ENCODE measurements around the gene MCF2L.

Gene MCF2L

GRCh38 chr13:113135281-113135760 lies 166.3 kb downstream of the MCF2L start:
- Mint-ChIP-seq H3K9me3 (no peaks in the 10 kb centered on the region), H3K27ac (no peak overlapping the region), H3K4me1 (ENCODE audit: low read depth) (no peaks in the 10 kb centered on the region), H3K27me3 (peaks cover 29% of the 10 kb centered on the region), H3K36me3 (ENCODE audit: low read depth) (no peaks in the 10 kb centered on the region), H3K4me3 (no peak overlapping the region)

GRCh38 chr13:113137691-113138298 lies 168.8 kb downstream of the MCF2L start:
- Mint-ChIP-seq H3K4me1 (ENCODE audit: low read depth) (no peaks in the 10 kb centered on the region), H3K36me3 (ENCODE audit: low read depth) (no peaks in the 10 kb centered on the region), H3K27ac (no peak overlapping the region), H3K4me3 (no peak overlapping the region), H3K9me3 (no peaks in the 10 kb centered on the region), H3K27me3 (peaks cover 15% of the 10 kb centered on the region)

DNA sequence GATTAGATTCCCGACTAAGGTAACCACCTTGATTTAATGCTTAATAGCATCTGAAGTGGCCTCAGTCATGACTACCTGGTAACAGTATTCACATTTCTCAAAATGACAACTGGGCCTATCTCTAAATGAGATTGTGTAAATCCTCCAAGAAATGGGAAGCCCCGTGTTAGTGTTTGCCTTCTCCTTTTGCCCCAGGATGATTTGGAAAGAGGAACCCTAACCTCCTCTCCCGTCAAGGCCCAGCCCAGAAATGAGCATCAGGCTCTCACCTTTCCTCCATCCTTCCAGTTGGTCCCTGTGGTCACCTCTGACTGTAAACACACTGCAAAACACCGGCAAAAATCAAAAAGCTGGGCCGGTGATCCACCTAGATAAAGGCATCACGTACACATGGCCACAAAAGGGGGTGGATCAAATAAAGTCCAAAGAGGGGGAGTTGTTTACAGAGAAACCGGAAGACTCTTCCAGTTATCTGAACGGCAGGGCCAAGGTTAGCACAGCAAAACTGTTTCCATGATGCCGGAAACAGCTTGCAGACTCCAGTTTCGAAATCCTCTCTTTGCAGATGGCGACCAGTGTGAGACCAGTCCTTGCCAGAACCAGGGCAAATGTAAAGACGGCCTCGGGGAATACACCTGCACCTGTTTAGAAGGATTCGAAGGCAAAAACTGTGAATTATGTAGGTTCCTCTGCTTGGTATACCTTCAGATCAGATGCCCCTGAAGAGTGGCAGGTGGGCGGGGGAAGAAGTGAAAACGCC lies 170.0 kb downstream of the MCF2L start:
- H3K4me1 Mint-ChIP-seq (ENCODE audit: low read depth), result no peaks in the 10 kb centered on the region
- peaks cover 11% of the 10 kb centered on the region for H3K27me3 Mint-ChIP-seq
- no peaks in the 10 kb centered on the region for H3K9me3 Mint-ChIP-seq
- no peak overlapping the region for H3K4me3 Mint-ChIP-seq
- H3K27ac Mint-ChIP-seq, result no peak overlapping the region
- H3K36me3 Mint-ChIP-seq (ENCODE audit: low read depth), result no peaks in the 10 kb centered on the region

- no peaks in the 10 kb centered on the region for H3K36me3 Mint-ChIP-seq (ENCODE audit: low read depth)
- H3K27me3 Mint-ChIP-seq, result peaks cover 11% of the 10 kb centered on the region
- H3K27ac Mint-ChIP-seq, result no peak overlapping the region
- H3K4me1 Mint-ChIP-seq (ENCODE audit: low read depth), result no peaks in the 10 kb centered on the region
- H3K9me3 Mint-ChIP-seq, result no peaks in the 10 kb centered on the region
- no peak overlapping the region for H3K4me3 Mint-ChIP-seq
Observed at GRCh38 chr13:113139577-113139976, 170.6 kb downstream of the MCF2L start.

DNA sequence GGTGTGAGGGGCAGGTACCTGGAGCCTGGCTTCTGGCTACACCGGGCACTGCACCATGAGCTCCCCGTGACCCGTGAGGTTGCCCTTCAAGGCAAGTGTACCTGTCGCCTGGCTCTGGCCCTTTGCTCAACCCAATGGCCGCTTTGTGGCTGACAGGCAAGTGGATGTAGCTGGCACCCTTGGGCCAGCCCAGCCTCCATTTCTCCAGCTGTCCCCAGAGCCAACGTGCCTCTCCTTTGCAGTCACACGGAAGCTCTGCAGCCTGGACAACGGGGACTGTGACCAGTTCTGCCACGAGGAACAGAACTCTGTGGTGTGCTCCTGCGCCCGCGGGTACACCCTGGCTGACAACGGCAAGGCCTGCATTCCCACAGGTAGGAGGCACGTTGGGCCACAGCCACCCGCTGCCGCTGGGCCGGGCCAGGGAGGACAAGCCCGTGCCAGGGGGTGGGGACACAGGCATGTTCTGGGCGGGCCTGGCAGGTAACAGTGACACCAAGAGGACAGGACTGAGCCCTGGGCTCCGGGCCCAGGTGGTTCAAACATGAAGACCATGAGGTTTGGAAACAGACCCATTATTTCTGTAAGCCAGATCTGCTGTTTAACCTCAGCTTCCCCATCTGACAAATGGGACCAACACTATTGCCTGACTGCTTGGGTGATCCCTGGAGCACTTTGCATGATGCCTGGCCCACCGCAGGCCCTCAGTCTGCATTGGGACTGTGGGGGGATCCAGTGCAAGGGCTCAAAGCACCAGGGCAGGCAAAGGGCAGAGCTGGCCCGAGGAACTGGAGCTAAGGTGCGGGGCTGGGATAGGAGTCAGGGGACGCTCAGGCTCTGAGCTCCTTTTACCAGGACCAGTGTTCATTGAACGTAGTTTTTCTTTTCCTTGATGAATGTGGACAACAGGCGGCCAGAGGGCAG lies 171.9 kb downstream of the MCF2L start:
- Mint-ChIP-seq H3K9me3 (no peaks in the 10 kb centered on the region), H3K4me3 (no peak overlapping the region), H3K27ac (no peak overlapping the region), H3K4me1 (ENCODE audit: low read depth) (peaks cover 6% of the 10 kb centered on the region), H3K36me3 (ENCODE audit: low read depth) (no peaks in the 10 kb centered on the region), H3K27me3 (peaks cover 9% of the 10 kb centered on the region)

- Mint-ChIP-seq H3K9me3 (no peaks in the 10 kb centered on the region), H3K4me1 (ENCODE audit: low read depth) (peaks cover 9% of the 10 kb centered on the region), H3K4me3 (no peak overlapping the region), H3K36me3 (ENCODE audit: low read depth) (no peaks in the 10 kb centered on the region), H3K27me3 (peaks cover 7% of the 10 kb centered on the region), H3K27ac (no peak overlapping the region)
Observed at GRCh38 chr13:113141601-113141970, 172.6 kb downstream of the MCF2L start.

DNA sequence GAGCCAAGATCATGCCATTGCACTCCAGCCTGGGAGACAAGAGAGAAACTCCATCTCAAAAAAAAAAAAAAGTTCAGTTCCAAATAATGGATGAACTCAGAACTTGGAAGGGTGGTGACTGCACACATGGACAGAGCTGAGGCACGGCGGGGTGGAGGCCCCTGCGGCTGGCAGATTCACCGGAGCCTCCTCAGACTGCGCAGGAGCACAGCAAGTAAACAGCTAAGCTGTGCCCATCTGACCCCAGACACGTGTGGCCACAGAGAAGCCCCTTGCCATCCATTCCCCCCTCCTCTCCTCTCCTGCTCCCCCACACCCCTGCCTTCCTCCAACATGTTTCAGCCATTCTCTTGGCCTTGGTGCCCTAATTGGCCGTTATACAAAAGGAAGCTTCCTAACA lies 173.9 kb downstream of the MCF2L start:
- H3K36me3 Mint-ChIP-seq (ENCODE audit: low read depth), result no peaks in the 10 kb centered on the region
- no peak overlapping the region for H3K4me3 Mint-ChIP-seq
- peaks cover 9% of the 10 kb centered on the region for H3K4me1 Mint-ChIP-seq (ENCODE audit: low read depth)
- H3K9me3 Mint-ChIP-seq, result no peaks in the 10 kb centered on the region
- peaks cover 1% of the 10 kb centered on the region for H3K27me3 Mint-ChIP-seq
- H3K27ac Mint-ChIP-seq, result no peak overlapping the region

DNA sequence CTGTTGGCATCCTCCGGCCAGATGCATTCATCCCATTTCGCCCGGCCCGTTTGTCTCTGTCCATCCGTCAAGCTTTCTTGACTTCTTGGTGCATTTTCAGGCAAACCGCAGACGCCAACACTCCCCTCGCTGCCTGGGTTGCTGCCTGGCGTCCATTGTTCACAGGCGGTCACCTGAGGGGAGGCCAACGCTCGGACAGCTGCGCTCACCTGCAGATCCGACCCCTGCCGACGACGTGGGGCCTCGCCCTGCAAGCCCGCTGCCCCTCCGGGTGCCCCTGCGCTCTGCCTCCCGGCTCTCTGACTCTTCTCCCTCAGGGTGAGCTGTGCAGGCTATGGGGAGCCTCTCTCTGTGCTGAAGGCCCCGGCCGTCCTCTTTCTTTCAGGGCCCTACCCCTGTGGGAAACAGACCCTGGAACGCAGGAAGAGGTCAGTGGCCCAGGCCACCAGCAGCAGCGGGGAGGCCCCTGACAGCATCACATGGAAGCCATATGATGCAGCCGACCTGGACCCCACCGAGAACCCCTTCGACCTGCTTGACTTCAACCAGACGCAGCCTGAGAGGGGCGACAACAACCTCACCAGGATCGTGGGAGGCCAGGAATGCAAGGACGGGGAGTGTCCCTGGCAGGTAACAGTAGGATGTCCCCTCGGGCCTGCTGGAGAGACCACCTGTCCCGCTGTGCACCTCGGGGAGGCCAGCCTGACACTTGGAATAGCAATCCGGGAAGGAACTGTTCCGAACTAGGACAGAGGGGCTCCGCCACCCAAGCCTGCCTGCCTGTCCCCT lies 174.6 kb downstream of the MCF2L start:
- no peaks in the 10 kb centered on the region for H3K27me3 Mint-ChIP-seq
- H3K36me3 Mint-ChIP-seq (ENCODE audit: low read depth), result no peaks in the 10 kb centered on the region
- no peak overlapping the region for H3K27ac Mint-ChIP-seq
- H3K9me3 Mint-ChIP-seq, result no peaks in the 10 kb centered on the region
- H3K4me3 Mint-ChIP-seq, result no peak overlapping the region
- peaks cover 9% of the 10 kb centered on the region for H3K4me1 Mint-ChIP-seq (ENCODE audit: low read depth)

DNA sequence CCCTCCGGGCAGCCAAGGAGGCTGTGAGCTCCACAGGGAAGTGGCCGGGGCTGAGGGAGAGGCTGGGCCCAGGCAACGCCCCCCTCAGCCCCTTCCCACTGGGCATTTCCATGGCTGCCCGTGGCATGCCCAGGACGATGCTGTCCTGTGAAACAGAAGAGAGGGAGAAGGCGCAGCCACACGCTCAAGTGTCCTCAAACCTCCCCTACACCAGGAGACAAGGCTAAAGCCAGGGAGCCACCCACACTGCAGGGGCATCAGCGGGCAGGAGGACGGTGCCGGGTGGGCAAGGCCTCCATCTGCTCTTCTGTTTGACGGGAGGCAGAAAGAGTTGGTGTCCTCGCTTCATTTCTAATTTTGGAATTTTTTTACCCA lies 175.2 kb downstream of the MCF2L start:
- H3K27me3 Mint-ChIP-seq, result no peaks in the 10 kb centered on the region
- no peak overlapping the region for H3K27ac Mint-ChIP-seq
- H3K9me3 Mint-ChIP-seq, result no peaks in the 10 kb centered on the region
- H3K36me3 Mint-ChIP-seq (ENCODE audit: low read depth), result no peaks in the 10 kb centered on the region
- peaks cover 9% of the 10 kb centered on the region for H3K4me1 Mint-ChIP-seq (ENCODE audit: low read depth)
- no peak overlapping the region for H3K4me3 Mint-ChIP-seq

DNA sequence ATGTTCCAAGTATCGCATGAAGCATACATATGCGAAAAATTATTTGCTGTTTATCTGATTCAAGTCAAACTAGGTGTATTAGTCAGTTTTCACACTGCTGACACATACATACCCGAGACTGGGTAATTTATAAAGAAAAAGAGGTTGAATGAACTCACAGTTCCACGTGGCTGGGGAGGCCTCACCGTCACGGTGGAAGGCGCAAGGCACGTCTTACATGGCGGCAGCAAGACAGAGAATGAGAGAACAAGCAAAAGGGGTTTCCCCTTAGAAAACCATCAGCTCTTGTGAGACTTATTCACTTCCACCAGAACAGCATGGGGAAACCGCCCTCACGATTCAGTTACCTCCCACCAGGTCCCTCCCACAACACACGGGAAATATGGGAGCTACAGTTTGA lies 176.5 kb downstream of the MCF2L start:
- Mint-ChIP-seq H3K4me1 (ENCODE audit: low read depth) (peaks cover 9% of the 10 kb centered on the region), H3K36me3 (ENCODE audit: low read depth) (no peaks in the 10 kb centered on the region), H3K27me3 (no peaks in the 10 kb centered on the region), H3K27ac (no peak overlapping the region), H3K9me3 (no peaks in the 10 kb centered on the region), H3K4me3 (no peak overlapping the region)

GRCh38 chr13:113145911-113146598 lies 177.0 kb downstream of the MCF2L start:
- H3K4me1 Mint-ChIP-seq (ENCODE audit: low read depth), result peaks cover 9% of the 10 kb centered on the region
- no peaks in the 10 kb centered on the region for H3K36me3 Mint-ChIP-seq (ENCODE audit: low read depth)
- H3K9me3 Mint-ChIP-seq, result no peaks in the 10 kb centered on the region
- no peak overlapping the region for H3K4me3 Mint-ChIP-seq
- no peaks in the 10 kb centered on the region for H3K27me3 Mint-ChIP-seq
- no peak overlapping the region for H3K27ac Mint-ChIP-seq

- no peak overlapping the region for H3K4me3 Mint-ChIP-seq
- H3K4me1 Mint-ChIP-seq (ENCODE audit: low read depth), result peaks cover 9% of the 10 kb centered on the region
- H3K9me3 Mint-ChIP-seq, result no peaks in the 10 kb centered on the region
- H3K36me3 Mint-ChIP-seq (ENCODE audit: low read depth), result no peaks in the 10 kb centered on the region
- H3K27ac Mint-ChIP-seq, result no peak overlapping the region
- H3K27me3 Mint-ChIP-seq, result no peaks in the 10 kb centered on the region
Observed at GRCh38 chr13:113146750-113147149, 177.7 kb downstream of the MCF2L start.

- no peak overlapping the region for H3K27ac Mint-ChIP-seq
- peaks cover 2% of the 10 kb centered on the region for H3K27me3 Mint-ChIP-seq
- H3K4me3 Mint-ChIP-seq, result no peak overlapping the region
- peaks cover 12% of the 10 kb centered on the region for H3K4me1 Mint-ChIP-seq (ENCODE audit: low read depth)
- no peaks in the 10 kb centered on the region for H3K36me3 Mint-ChIP-seq (ENCODE audit: low read depth)
- H3K9me3 Mint-ChIP-seq, result no peaks in the 10 kb centered on the region
Observed at GRCh38 chr13:113147206-113147605, 178.2 kb downstream of the MCF2L start.

GRCh38 chr13:113148407-113148806 lies 179.4 kb downstream of the MCF2L start:
- no peak overlapping the region for H3K27ac Mint-ChIP-seq
- H3K27me3 Mint-ChIP-seq, result peaks cover 9% of the 10 kb centered on the region
- H3K4me3 Mint-ChIP-seq, result no peak overlapping the region
- H3K36me3 Mint-ChIP-seq (ENCODE audit: low read depth), result no peaks in the 10 kb centered on the region
- H3K9me3 Mint-ChIP-seq, result no peaks in the 10 kb centered on the region
- H3K4me1 Mint-ChIP-seq (ENCODE audit: low read depth), result peaks cover 20% of the 10 kb centered on the region

Data from stimulated activated naive CD8-positive, alpha-beta T cell treated with anti-CD3 and anti-CD28 coated beads, Interleukin-15, Interleukin-2, amounts not matched to agents 100 ng/mL and 50 ng/mL, for 24 hours (primary cell).